ENCODE measurements around the gene USP10. TPM values are rescaled to one million over a fixed set of nuclear protein-coding genes. Genes with fewer than 3 reads are reported as not detected.

USP10 gene
- total and polyA plus RNA-seq, 2 donors (not counting 3 experiments of a cell fraction or from before 2014, with no cell fraction given) = 84.0 to 115 TPM

GRCh38 chr16:84725481-84726078 lies 25.8 kb downstream of the USP10 start:
- H4K20me1 ChIP-seq (replicated peaks; ENCODE audit: control insufficient read depth, extremely low read depth, insufficient read depth, low read length) = peaks cover 4% of the 10 kb centered on the region
- no peak overlapping the region for H3K9ac ChIP-seq (replicated peaks; ENCODE audit: extremely low read depth, insufficient read depth, low read length)
- intact Hi-C loops (cut with micrococcal nuclease) (loop anchor here (1.0 to 2.0 kb wide), 5 partner anchors 13 to 214 kb away; no protein-coding TSS in a partner anchor), dilution Hi-C loops (cut with MboI; ENCODE audit: extremely low pct_ligation_motif_present, low sequenced_read_pairs) (no loop called here)
- BruUV-seq (replicated peaks) = no TSS peak
- ChIA-PET CTCF (interaction anchor here (0.7 to 9.3 kb wide), 33 partner anchors 9 to 449 kb away, joined by 3 to 148 read pairs (median 9); partner anchors contain the start of genes KLHL36 and MEAK7), POLR2A (no interaction called here)
- FAIRE-seq (no peak), DNase-seq (ENCODE audit: low read depth, low spot score) (no peak)
- H3K9me1 ChIP-seq (replicated peaks; ENCODE audit: control insufficient read depth, extremely low read depth, insufficient read depth, low read length) = no peaks in the 10 kb centered on the region
- H3K27me3 ChIP-seq (ENCODE audit: control insufficient read depth in 2 of 2, insufficient read depth in 2 of 2, low read length in 2 of 2) = no peaks in the 10 kb centered on the region
- H3K4me1 ChIP-seq (ENCODE audit: control insufficient read depth, extremely low read depth, insufficient read depth, low read length) = peaks cover 57% of the 10 kb centered on the region
- no peak overlapping the region for H3K4me2 ChIP-seq (ENCODE audit: insufficient read depth, low read length)
- H3K27ac ChIP-seq (ENCODE audit: insufficient read depth, low read depth, low read length) = no peak overlapping the region
- H3K79me2 ChIP-seq (ENCODE audit: control insufficient read depth, insufficient read depth, low read length) = peaks cover 93% of the 10 kb centered on the region
- H3K4me3 ChIP-seq (replicated peaks in 1 of 3; ENCODE audit: insufficient read depth in 1 of 3, low read depth in 1 of 3, low read length in 3 of 3) = no peak overlapping the region
- H3K36me3 ChIP-seq (ENCODE audit: control insufficient read depth in 2 of 2, extremely low read depth in 1 of 2, insufficient read depth in 2 of 2, low read length in 2 of 2) = no peaks in the 10 kb centered on the region
- H2AFZ ChIP-seq (ENCODE audit: low read depth, low read length) = no peak overlapping the region
- no peaks in the 10 kb centered on the region for H3K9me3 ChIP-seq (replicated peaks; ENCODE audit: control insufficient read depth, insufficient read depth, low read length)
- TF ChIP-seq CTCF (IDR thresholded peaks at IDR 0.05; ENCODE audit: extremely low read depth in 1 of 2, insufficient read depth in 1 of 2, low read depth in 1 of 2, low read length in 2 of 2) = no peak
- TF ChIP-seq FOS (IDR thresholded peaks at IDR 0.05; ENCODE audit: borderline replicate concordance, insufficient read depth, low read length) = no peak

- dilution Hi-C loops (cut with MboI; ENCODE audit: extremely low pct_ligation_motif_present, low sequenced_read_pairs) (no loop called here), intact Hi-C loops (cut with micrococcal nuclease) (loop anchor here (1.0 to 2.0 kb wide), 5 partner anchors 12 to 215 kb away; no protein-coding TSS in a partner anchor)
- no peaks in the 10 kb centered on the region for H3K27me3 ChIP-seq (ENCODE audit: control insufficient read depth in 2 of 2, insufficient read depth in 2 of 2, low read length in 2 of 2)
- H3K9ac ChIP-seq (replicated peaks; ENCODE audit: extremely low read depth, insufficient read depth, low read length) = peak overlapping the region; percentile 24
- H3K9me3 ChIP-seq (replicated peaks; ENCODE audit: control insufficient read depth, insufficient read depth, low read length) = no peaks in the 10 kb centered on the region
- no TSS peak for BruUV-seq (replicated peaks)
- no peak for TF ChIP-seq POLR2A (IDR thresholded peaks at IDR 0.05; ENCODE audit: low read depth, low read length)
- TF ChIP-seq FOS (IDR thresholded peaks at IDR 0.05; ENCODE audit: borderline replicate concordance, insufficient read depth, low read length) = no peak
- no peak for TF ChIP-seq GATA2 (IDR thresholded peaks at IDR 0.05; ENCODE audit: insufficient read depth, insufficient read length, low read depth, low read length)
- no peak for TF ChIP-seq MYC (IDR thresholded peaks at IDR 0.05; ENCODE audit: low read depth, low read length)
- peak; percentile 88 to 95 for TF ChIP-seq CTCF (IDR thresholded peaks at IDR 0.05; ENCODE audit: extremely low read depth in 1 of 2, insufficient read depth in 1 of 2, low read depth in 1 of 2, low read length in 2 of 2)
- no peak for TF ChIP-seq JUN (IDR thresholded peaks at IDR 0.05; ENCODE audit: borderline replicate concordance, insufficient read depth, insufficient read length, low read depth)
- no peak for TF ChIP-seq MAX (IDR thresholded peaks at IDR 0.05; ENCODE audit: insufficient read depth, insufficient read length)
- no peak for TF ChIP-seq EZH2 (IDR thresholded peaks at IDR 0.05; ENCODE audit: borderline replicate concordance, low read depth, low read length, severe bottlenecking)
- no peak for TF ChIP-seq POLR2AphosphoS5 (IDR thresholded peaks at IDR 0.05; ENCODE audit: insufficient read depth, low read depth, low read length)
- peaks cover 4% of the 10 kb centered on the region for H4K20me1 ChIP-seq (replicated peaks; ENCODE audit: control insufficient read depth, extremely low read depth, insufficient read depth, low read length)
- no peaks in the 10 kb centered on the region for H3K9me1 ChIP-seq (replicated peaks; ENCODE audit: control insufficient read depth, extremely low read depth, insufficient read depth, low read length)
- H3K4me2 ChIP-seq (ENCODE audit: insufficient read depth, low read length) = peak overlapping the region; percentile 67
- peaks cover 62% of the 10 kb centered on the region for H3K4me1 ChIP-seq (ENCODE audit: control insufficient read depth, extremely low read depth, insufficient read depth, low read length)
- POLR2A ChIA-PET = no interaction called here
- no peaks in the 10 kb centered on the region for H3K36me3 ChIP-seq (ENCODE audit: control insufficient read depth in 2 of 2, extremely low read depth in 1 of 2, insufficient read depth in 2 of 2, low read length in 2 of 2)
- CTCF ChIA-PET = interaction anchor here (0.6 to 9.3 kb wide), 43 partner anchors 8 to 449 kb away, joined by 3 to 148 read pairs (median 6); partner anchors contain the start of genes KLHL36 and MEAK7
- no peak overlapping the region for H2AFZ ChIP-seq (ENCODE audit: low read depth, low read length)
- H3K27ac ChIP-seq (ENCODE audit: insufficient read depth, low read depth, low read length) = no peak overlapping the region
- no peak overlapping the region for H3K4me3 ChIP-seq (replicated peaks in 1 of 3; ENCODE audit: insufficient read depth in 1 of 3, low read depth in 1 of 3, low read length in 3 of 3)
- DNase-seq (ENCODE audit: low read depth, low spot score) = peak; percentile 82
- peaks cover 88% of the 10 kb centered on the region for H3K79me2 ChIP-seq (ENCODE audit: control insufficient read depth, insufficient read depth, low read length)
- FAIRE-seq = peak; percentile 76
Measured at GRCh38 chr16:84726079-84726668, 26.4 kb downstream of the USP10 start.

All from endothelial cell of umbilical vein (primary cell).